HEK293 (cell line): ENCODE measurements around the gene DCTN3.

ENCODE experiments used
- GLI2 ChIP-seq: fragments of 450-650 bp; formaldehyde crosslinking; IDR thresholded peaks from 2 replicates; pipeline ENCODE4; 2017; ENCODE audit warnings: missing biosample characterization, missing genetic modification characterization, low read depth, borderline replicate concordance
- HOXD13 ChIP-seq: sonication (generic); formaldehyde crosslinking; IDR thresholded peaks from 2 replicates; pipeline ENCODE4 v1.8.0; 2022; ENCODE audit warnings: missing genetic modification reagents, borderline replicate concordance
- ZBTB1 ChIP-seq: fragments of 450-650 bp; formaldehyde crosslinking; IDR thresholded peaks from 2 replicates; pipeline ENCODE4 v1.5.1; 2016; ENCODE audit warnings: missing biosample characterization, missing genetic modification characterization
- ZNF18 ChIP-seq: fragments of 450-650 bp; formaldehyde crosslinking; IDR thresholded peaks from 2 replicates; pipeline ENCODE4 v1.5.1; 2016; ENCODE audit warnings: missing biosample characterization, missing genetic modification characterization
- ZNF624 ChIP-seq: fragments of 450-650 bp; formaldehyde crosslinking; IDR thresholded peaks from 2 replicates; pipeline ENCODE4 v1.5.1; 2017; ENCODE audit warnings: missing biosample characterization, missing genetic modification characterization
- ZNF76 ChIP-seq: fragments of 450-650 bp; formaldehyde crosslinking; IDR thresholded peaks from 2 replicates; pipeline ENCODE4; 2016; ENCODE audit warnings: low read depth, missing biosample characterization, missing genetic modification characterization, borderline replicate concordance

- TF ChIP-seq HOXD13 (CRISPR knock-in tag), result no peak
- no peak for TF ChIP-seq GLI2 (tag by site-specific recombination)
- no peak for TF ChIP-seq ZNF76 (tag by site-specific recombination)
- no peak for TF ChIP-seq ZBTB1 (tag by site-specific recombination)
- no peak for TF ChIP-seq ZNF18
- no peak for TF ChIP-seq ZNF624 (tag by site-specific recombination)
Measured at GRCh38 chr9:34578241-34579103, 41.8 kb downstream of the DCTN3 start.
